ENCODE data around the gene UBL3.

- TF ChIP-seq POLR2AphosphoS5 (IDR thresholded peaks at IDR 0.05; ENCODE audit: low read depth, low read length) (no peak), POLR2A (IDR thresholded peaks at IDR 0.05; ENCODE audit: low read depth, low read length) (no peak), TAF1 (IDR thresholded peaks at IDR 0.05; ENCODE audit: borderline replicate concordance, low read depth, low read length) (no peak)
These were observed 41.7 kb upstream of the UBL3 start for GRCh38 chr13:29892151-29892550.
